ENCODE measurements around the gene CTSF. TPM values are rescaled to one million over a fixed set of nuclear protein-coding genes. Genes with fewer than 3 reads are reported as not detected.

The CTSF gene
- total RNA-seq, 1 donor from 2014 or later, result 31.1 TPM

DNA sequence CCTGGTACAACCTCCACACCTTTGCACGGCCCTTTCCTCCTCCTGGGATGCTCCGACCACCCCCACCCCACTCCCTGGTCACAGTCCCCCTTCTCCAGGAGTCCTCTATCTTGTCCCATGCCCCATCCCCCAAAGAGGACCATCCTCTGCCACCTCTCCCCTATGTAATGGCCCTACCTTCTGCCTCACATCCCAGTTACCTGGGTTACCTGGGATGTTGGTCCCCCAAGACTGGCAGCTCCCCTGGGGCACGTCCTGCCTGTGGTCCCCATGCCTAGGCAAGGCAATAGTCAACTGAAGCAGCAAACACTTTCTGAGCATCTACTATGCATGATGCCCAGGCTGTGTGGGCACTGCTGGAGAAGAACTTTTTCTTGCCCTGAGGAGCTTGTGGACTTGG, 13.0 kb downstream of the CTSF start:
- Mint-ChIP-seq H3K4me3 (ENCODE audit: unreplicated experiment) (no peak overlapping the region), H3K36me3 (ENCODE audit: unreplicated experiment) (no peaks in the 10 kb centered on the region), H3K4me1 (ENCODE audit: low read depth, unreplicated experiment) (no peaks in the 10 kb centered on the region), H3K27me3 (ENCODE audit: unreplicated experiment) (peaks cover 3% of the 10 kb centered on the region), H3K9me3 (ENCODE audit: unreplicated experiment) (peaks cover 5% of the 10 kb centered on the region), H3K27ac (ENCODE audit: unreplicated experiment) (no peak overlapping the region)
- TF ChIP-seq CTCF (IDR thresholded peaks at IDR 0.05; ENCODE audit: partially characterized antibody, unreplicated experiment), result no peak
- no peak for DNase-seq

DNA sequence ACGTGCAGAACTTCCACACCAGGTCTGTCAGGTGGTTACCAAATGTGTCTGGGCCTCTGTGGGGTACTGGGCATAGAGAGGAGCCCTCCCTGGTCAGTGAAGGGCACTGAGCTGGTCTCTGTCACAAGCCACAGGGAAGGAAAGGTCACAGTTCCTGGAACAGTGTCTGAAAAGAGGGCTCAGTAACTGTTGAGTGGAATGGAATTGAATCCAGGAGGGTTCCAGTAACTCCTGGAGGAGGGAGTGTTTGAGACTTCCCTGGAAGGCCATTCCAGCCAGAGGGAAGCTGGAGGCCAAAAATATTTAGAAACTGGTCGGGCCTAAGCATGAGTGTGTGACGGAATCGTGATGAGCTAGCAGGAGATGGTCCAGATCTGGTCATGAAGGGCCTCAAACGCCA, 13.8 kb downstream of the CTSF start:
- Mint-ChIP-seq H3K36me3 (ENCODE audit: unreplicated experiment) (no peaks in the 10 kb centered on the region), H3K4me1 (ENCODE audit: low read depth, unreplicated experiment) (no peaks in the 10 kb centered on the region), H3K9me3 (ENCODE audit: unreplicated experiment) (peaks cover 5% of the 10 kb centered on the region), H3K27me3 (ENCODE audit: unreplicated experiment) (peaks cover 7% of the 10 kb centered on the region), H3K4me3 (ENCODE audit: unreplicated experiment) (no peak overlapping the region), H3K27ac (ENCODE audit: unreplicated experiment) (no peak overlapping the region)
- no peak for DNase-seq
- TF ChIP-seq CTCF (IDR thresholded peaks at IDR 0.05; ENCODE audit: partially characterized antibody, unreplicated experiment), result no peak

DNA sequence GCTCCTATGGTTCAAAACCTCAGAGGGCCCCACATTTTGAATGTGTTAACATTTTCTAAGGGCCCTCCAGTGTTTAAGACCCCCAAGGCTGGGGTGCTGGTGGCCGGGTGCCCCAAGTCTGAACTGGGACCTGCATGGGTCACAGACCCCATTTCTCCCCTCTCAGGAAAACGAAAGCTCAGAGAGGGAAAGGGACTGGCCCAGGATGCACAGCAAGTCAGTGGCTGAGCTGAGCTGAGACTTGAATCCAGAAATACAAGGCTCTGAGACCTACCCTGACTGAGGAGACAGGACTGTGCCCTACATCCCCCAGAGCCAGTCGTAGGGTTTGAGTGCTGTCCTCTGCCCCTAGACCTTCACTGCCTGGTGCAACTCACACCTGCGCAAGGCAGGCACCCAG, 17.5 kb downstream of the CTSF start:
- no peak for TF ChIP-seq CTCF (IDR thresholded peaks at IDR 0.05; ENCODE audit: partially characterized antibody, unreplicated experiment)
- peaks cover 12% of the 10 kb centered on the region for H3K27me3 Mint-ChIP-seq (ENCODE audit: unreplicated experiment)
- H3K27ac Mint-ChIP-seq (ENCODE audit: unreplicated experiment), result no peak overlapping the region
- no peak for DNase-seq
- H3K4me1 Mint-ChIP-seq (ENCODE audit: low read depth, unreplicated experiment), result peaks cover 14% of the 10 kb centered on the region
- no peak overlapping the region for H3K4me3 Mint-ChIP-seq (ENCODE audit: unreplicated experiment)
- no peaks in the 10 kb centered on the region for H3K36me3 Mint-ChIP-seq (ENCODE audit: unreplicated experiment)
- H3K9me3 Mint-ChIP-seq (ENCODE audit: unreplicated experiment), result peaks cover 1% of the 10 kb centered on the region

- peaks cover 9% of the 10 kb centered on the region for H3K27me3 Mint-ChIP-seq (ENCODE audit: unreplicated experiment)
- DNase-seq, result no peak
- H3K4me1 Mint-ChIP-seq (ENCODE audit: low read depth, unreplicated experiment), result peaks cover 17% of the 10 kb centered on the region
- H3K36me3 Mint-ChIP-seq (ENCODE audit: unreplicated experiment), result no peaks in the 10 kb centered on the region
- no peak overlapping the region for H3K4me3 Mint-ChIP-seq (ENCODE audit: unreplicated experiment)
- no peak overlapping the region for H3K27ac Mint-ChIP-seq (ENCODE audit: unreplicated experiment)
- no peak for TF ChIP-seq CTCF (IDR thresholded peaks at IDR 0.05; ENCODE audit: partially characterized antibody, unreplicated experiment)
- H3K9me3 Mint-ChIP-seq (ENCODE audit: unreplicated experiment), result peaks cover 1% of the 10 kb centered on the region
These were observed 18.7 kb downstream of the CTSF start for GRCh38 chr11:66549696-66550095.

GRCh38 chr11:66548774-66549630, 19.4 kb downstream of the CTSF start:
- no peak for TF ChIP-seq CTCF (IDR thresholded peaks at IDR 0.05; ENCODE audit: partially characterized antibody, unreplicated experiment)
- no peak for DNase-seq
- Mint-ChIP-seq H3K4me3 (ENCODE audit: unreplicated experiment) (peak overlapping the region; percentile 58), H3K27ac (ENCODE audit: unreplicated experiment) (peak overlapping the region; percentile 56), H3K9me3 (ENCODE audit: unreplicated experiment) (peaks cover 6% of the 10 kb centered on the region), H3K36me3 (ENCODE audit: unreplicated experiment) (peaks cover 4% of the 10 kb centered on the region), H3K27me3 (ENCODE audit: unreplicated experiment) (peaks cover 11% of the 10 kb centered on the region), H3K4me1 (ENCODE audit: low read depth, unreplicated experiment) (peaks cover 22% of the 10 kb centered on the region)

Measured in glutamatergic neuron (in vitro differentiated cells).